PC-9 (cell line): ENCODE measurements around the gene MKRN2OS.

ENCODE experiments used
- EZH2 ChIP-seq: fragments of 200-600 bp; sonication (generic); IDR thresholded peaks from 2 replicates; pipeline ENCODE4 v1.8.0; 2017; ENCODE audit warnings: antibody characterized with exemption, low read depth
- TF ChIP-seq, protein P1 (sequence below): fragments of 200-600 bp; sonication (generic); conservative IDR thresholded peaks from 2 replicates; pipeline ENCODE4 v1.6.1; 2017; ENCODE audit warnings: mixed run types, antibody characterized with exemption, mild to moderate bottlenecking, moderate library complexity

DNA sequence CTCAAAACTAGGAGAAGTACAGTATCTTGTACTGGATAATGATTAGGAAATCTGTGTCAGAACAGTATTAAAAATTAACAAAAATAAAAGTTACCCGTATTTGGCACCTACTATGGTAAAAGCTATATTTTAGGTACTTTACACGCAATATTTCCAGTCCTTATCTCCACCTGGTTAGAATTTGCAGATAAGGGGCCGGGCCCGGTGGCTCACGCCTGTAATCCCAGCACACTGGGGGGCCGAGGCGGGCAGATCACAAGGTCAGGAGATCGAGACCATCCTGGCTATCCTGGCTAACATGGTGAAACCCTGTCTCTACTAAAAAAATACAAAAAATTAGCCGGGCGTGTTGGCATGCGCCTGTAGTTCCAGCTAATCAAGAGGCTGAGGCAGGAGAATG lies 28.4 kb downstream of the MKRN2OS start:
- TF ChIP-seq, protein P1, sequence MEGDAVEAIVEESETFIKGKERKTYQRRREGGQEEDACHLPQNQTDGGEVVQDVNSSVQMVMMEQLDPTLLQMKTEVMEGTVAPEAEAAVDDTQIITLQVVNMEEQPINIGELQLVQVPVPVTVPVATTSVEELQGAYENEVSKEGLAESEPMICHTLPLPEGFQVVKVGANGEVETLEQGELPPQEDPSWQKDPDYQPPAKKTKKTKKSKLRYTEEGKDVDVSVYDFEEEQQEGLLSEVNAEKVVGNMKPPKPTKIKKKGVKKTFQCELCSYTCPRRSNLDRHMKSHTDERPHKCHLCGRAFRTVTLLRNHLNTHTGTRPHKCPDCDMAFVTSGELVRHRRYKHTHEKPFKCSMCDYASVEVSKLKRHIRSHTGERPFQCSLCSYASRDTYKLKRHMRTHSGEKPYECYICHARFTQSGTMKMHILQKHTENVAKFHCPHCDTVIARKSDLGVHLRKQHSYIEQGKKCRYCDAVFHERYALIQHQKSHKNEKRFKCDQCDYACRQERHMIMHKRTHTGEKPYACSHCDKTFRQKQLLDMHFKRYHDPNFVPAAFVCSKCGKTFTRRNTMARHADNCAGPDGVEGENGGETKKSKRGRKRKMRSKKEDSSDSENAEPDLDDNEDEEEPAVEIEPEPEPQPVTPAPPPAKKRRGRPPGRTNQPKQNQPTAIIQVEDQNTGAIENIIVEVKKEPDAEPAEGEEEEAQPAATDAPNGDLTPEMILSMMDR = no peak
- no peak for TF ChIP-seq EZH2
